A549 (cell line): ENCODE measurements around the gene STK33. TPM values are rescaled to one million over a fixed set of nuclear protein-coding genes. Genes with fewer than 3 reads are reported as not detected.
A peak's percentile ranks its signal among the peaks of the same experiment; 100 is the strongest.

Experiments
- ATAC-seq, 2 experiments: fragments of 200-7000 bp in 1 of 2; fragments of >200 bp in 1 of 2; cut with Nextera tagmentation in 1 of 2; cut with Tn5 transposase in 1 of 2; 3 replicates each; pipeline versions ENCODE4 v1.8.0 to v1.9.1; 2018 to 2020; ENCODE audit warnings: mild to moderate bottlenecking in 1 of 2, moderate library complexity in 1 of 2
- CTCF ChIA-PET: fragments of 300-600 bp; sonication (Branson Sonifier 250); formaldehyde crosslinking; extraction: SDS; loops from one replicate; lab custom pipeline; 2021; ENCODE audit warnings: antibody characterized with exemption, inconsistent platforms; lab: Yijun Ruan, JAX
- POLR2A ChIA-PET: fragments of 350-600 bp; formaldehyde crosslinking; extraction: SDS; loops from one replicate; lab custom pipeline; 2021; ENCODE audit warnings: antibody characterized with exemption, inconsistent platforms; lab: Yijun Ruan, JAX
- DNase-seq, 2 experiments: peaks; one replicate each; pipeline versions ENCODE4 v3.0.0 to v3.0.0-alpha.2; 2011 to 2016; ENCODE audit warnings: low read depth in 1 of 2, low spot score in 1 of 2
- FAIRE-seq: peaks from 2 replicates; lab custom pipeline; 2011; peaks lifted over from hg19 to GRCh38; lab: Jason Lieb, UNC
- H3K27ac ChIP-seq, 2 experiments: fragments of >200 bp; sonication (Bioruptor Twin); formaldehyde crosslinking; 3 replicates each; pipeline ENCODE4 v1.5.1; 2016 to 2017
- H3K4me1 ChIP-seq: fragments of >200 bp; sonication (Bioruptor Twin); formaldehyde crosslinking; 3 replicates; pipeline ENCODE4 v1.6.1; 2016
- H3K4me2 ChIP-seq: fragments of >200 bp; sonication (Bioruptor Twin); formaldehyde crosslinking; 3 replicates; pipeline ENCODE4 v1.6.1; 2016
- H3K4me3 ChIP-seq: fragments of >200 bp; sonication (Bioruptor Twin); formaldehyde crosslinking; 3 replicates; pipeline ENCODE4 v1.5.1; 2016
- H3K9me3 ChIP-seq: fragments of >200 bp; sonication (Bioruptor Twin); formaldehyde crosslinking; 3 replicates; pipeline ENCODE4 v1.6.1; 2016
- BCL3 ChIP-seq: fragments of >200 bp; sonication (Bioruptor Twin); formaldehyde crosslinking; IDR thresholded peaks from 3 replicates; pipeline ENCODE4 v1.6.1; 2016
- CEBPB ChIP-seq, 2 experiments: fragments of >200 bp in 1 of 2; sonication (Bioruptor Twin) in 1 of 2; formaldehyde crosslinking in 1 of 2; IDR thresholded peaks; 2 replicates each; pipeline ENCODE4 v1.6.1; 2012 to 2016
- CHD2 ChIP-seq: fragments of 150-350 bp; IDR thresholded peaks from 2 replicates; pipeline ENCODE4 v1.6.1; 2014; ENCODE audit warnings: low read length; ENCODE audit not compliant: partially characterized antibody
- EHMT2 ChIP-seq: fragments of 200-600 bp; sonication (generic); IDR thresholded peaks from 2 replicates; pipeline ENCODE4 v1.6.1; 2016; ENCODE audit warnings: antibody characterized with exemption, low read depth, mild to moderate bottlenecking, moderate library complexity
- EP300 ChIP-seq, 2 experiments: fragments of >200 bp; sonication (Bioruptor Twin); formaldehyde crosslinking; IDR thresholded peaks; 2 replicates in 1 of 2; 3 replicates in 1 of 2; pipeline ENCODE4 v1.6.1; 2016 to 2017
- HDAC2 ChIP-seq: fragments of 200-600 bp; sonication (generic); IDR thresholded peaks from 2 replicates; pipeline ENCODE4 v1.6.1; 2016
- HOXA7 ChIP-seq: fragments of 250-450 bp; sonication (Bioruptor Pico); IDR thresholded peaks from 2 replicates; pipeline ENCODE4 v1.5.0; 2020; ENCODE audit warnings: mild to moderate bottlenecking, moderate library complexity
- HOXB13 ChIP-seq: fragments of 250-450 bp; sonication (Bioruptor Pico); IDR thresholded peaks from 2 replicates; pipeline ENCODE4 v1.5.0; 2020; ENCODE audit warnings: low read depth, mild to moderate bottlenecking, moderate library complexity
- MAFK ChIP-seq: fragments of 450-650 bp; IDR thresholded peaks from 2 replicates; pipeline ENCODE4 v1.6.1; 2014; ENCODE audit not compliant: partially characterized antibody
- MYC ChIP-seq: IDR thresholded peaks from 2 replicates; pipeline ENCODE4 v1.6.1; 2012; ENCODE audit warnings: mild to moderate bottlenecking, inconsistent platforms, low read length, improper control_type of control experiment, borderline replicate concordance
- POLR2A ChIP-seq: IDR thresholded peaks from 2 replicates; pipeline ENCODE4 v1.6.1; 2012; ENCODE audit warnings: mild to moderate bottlenecking, low read length
- RAD21 ChIP-seq, 2 experiments: fragments of >200 bp in 1 of 2; sonication (Bioruptor Twin) in 1 of 2; formaldehyde crosslinking in 1 of 2; IDR thresholded peaks in 1 of 2; conservative IDR thresholded peaks in 1 of 2; 2 replicates in 1 of 2; 3 replicates in 1 of 2; pipeline ENCODE4 v1.6.1; 2012 to 2018; ENCODE audit warnings: inconsistent platforms in 1 of 2
- RARB ChIP-seq: fragments of 250-450 bp; sonication (Bioruptor Pico); IDR thresholded peaks from 2 replicates; pipeline ENCODE4 v1.8.0; 2021; ENCODE audit warnings: mild to moderate bottlenecking, moderate library complexity
- RCOR1 ChIP-seq: fragments of 150-350 bp; IDR thresholded peaks from 2 replicates; pipeline ENCODE4 v1.6.1; 2014; ENCODE audit warnings: antibody characterized with exemption, low read length, low read depth
- RFX5 ChIP-seq: fragments of 450-650 bp; IDR thresholded peaks from 2 replicates; pipeline ENCODE4 v1.7.1; 2014; ENCODE audit warnings: antibody characterized with exemption, mild to moderate bottlenecking, moderate library complexity
- SMC3 ChIP-seq: fragments of >200 bp; sonication (Bioruptor Twin); formaldehyde crosslinking; IDR thresholded peaks from 3 replicates; pipeline ENCODE4 v1.6.1; 2018; ENCODE audit warnings: inconsistent platforms
- ZC3H11A ChIP-seq: fragments of 450-650 bp; IDR thresholded peaks from 2 replicates; pipeline ENCODE4 v1.6.1; 2014; ENCODE audit warnings: antibody characterized with exemption, mild to moderate bottlenecking
- ZFP36 ChIP-seq: fragments of 450-650 bp; IDR thresholded peaks from 2 replicates; pipeline ENCODE4 v1.6.1; 2014; ENCODE audit warnings: borderline replicate concordance; ENCODE audit not compliant: partially characterized antibody
- ZSCAN20 ChIP-seq: fragments of 250-450 bp; sonication (Bioruptor Pico); IDR thresholded peaks from 2 replicates; pipeline ENCODE4 v1.8.0; 2022; ENCODE audit warnings: mild to moderate bottlenecking, moderate library complexity
- WGBS: methylation state at CpG from one replicate; pipeline ENCODE4 v1.1.6; 2017; ENCODE audit errors: missing lambda C conversion rate; 5-methylcytosine and 5-hydroxymethylcytosine counted together
- polyA plus RNA-seq, 4 experiments: library from polyadenylated mRNA; depleted of rRNA in 3 of 4; stranded (reverse); fragments of >200 nt; fragmentation: RNase III in 1 of 4; extraction: RNeasy Plus Mini Kit Qiagen cat#74134 plus additional on column Dnase treatment in 1 of 4; gene quantifications; 2 replicates in 3 of 4; 3 replicates in 1 of 4; pipeline ENCODE4 v1.2.3, GENCODE V29; 2011 to 2017
- TF ChIP-seq, protein P1 (sequence below): fragments of >200 bp; sonication (Bioruptor Twin); formaldehyde crosslinking; IDR thresholded peaks from 3 replicates; pipeline ENCODE4 v1.5.1; 2016
- TF ChIP-seq, protein P2 (sequence below): fragments of 450-650 bp; IDR thresholded peaks from 2 replicates; pipeline ENCODE4 v1.6.1; 2014; ENCODE audit warnings: antibody characterized with exemption
- TF ChIP-seq, protein P3 (sequence below): fragments of 150-350 bp; IDR thresholded peaks from 2 replicates; pipeline ENCODE4 v1.6.1; 2014; ENCODE audit warnings: low read depth, mild to moderate bottlenecking, low read length
- TF ChIP-seq, protein P4 (sequence below): IDR thresholded peaks from 2 replicates; pipeline ENCODE4 v1.6.1; 2012

The STK33 gene
- polyA plus RNA-seq, 2 of the 4 experiments (the other 2 are of a cell fraction): 5.2 to 5.8 TPM

DNA sequence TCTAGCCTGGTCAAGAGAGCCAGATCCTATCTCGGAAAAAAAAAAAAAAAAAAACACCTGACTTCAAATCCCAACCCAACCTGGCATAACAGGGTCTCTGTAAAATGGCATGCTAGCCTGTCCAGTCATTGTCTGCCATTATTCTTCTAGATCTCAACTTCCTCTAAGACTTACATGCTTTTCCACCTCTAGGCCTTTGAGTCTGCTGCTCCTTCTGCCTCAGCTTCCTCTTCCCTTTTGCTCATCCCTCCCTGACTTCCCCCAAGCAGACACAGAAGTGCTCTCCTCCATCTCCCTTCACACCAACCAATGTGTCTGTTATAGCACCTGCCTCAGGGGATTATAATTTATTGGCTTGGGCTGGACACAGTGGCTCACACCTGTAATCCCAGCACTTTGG is 7.8 kb downstream of the STK33 start:
- Histone ChIP-seq H3K9me3 (no peaks in the 10 kb centered on the region), H3K4me1 (0 out of 3 replicates have a peak, but pooled peaks cover 10% of the 10 kb centered on the region)
- no peak for DNase-seq
- TF ChIP-seq, protein P1, sequence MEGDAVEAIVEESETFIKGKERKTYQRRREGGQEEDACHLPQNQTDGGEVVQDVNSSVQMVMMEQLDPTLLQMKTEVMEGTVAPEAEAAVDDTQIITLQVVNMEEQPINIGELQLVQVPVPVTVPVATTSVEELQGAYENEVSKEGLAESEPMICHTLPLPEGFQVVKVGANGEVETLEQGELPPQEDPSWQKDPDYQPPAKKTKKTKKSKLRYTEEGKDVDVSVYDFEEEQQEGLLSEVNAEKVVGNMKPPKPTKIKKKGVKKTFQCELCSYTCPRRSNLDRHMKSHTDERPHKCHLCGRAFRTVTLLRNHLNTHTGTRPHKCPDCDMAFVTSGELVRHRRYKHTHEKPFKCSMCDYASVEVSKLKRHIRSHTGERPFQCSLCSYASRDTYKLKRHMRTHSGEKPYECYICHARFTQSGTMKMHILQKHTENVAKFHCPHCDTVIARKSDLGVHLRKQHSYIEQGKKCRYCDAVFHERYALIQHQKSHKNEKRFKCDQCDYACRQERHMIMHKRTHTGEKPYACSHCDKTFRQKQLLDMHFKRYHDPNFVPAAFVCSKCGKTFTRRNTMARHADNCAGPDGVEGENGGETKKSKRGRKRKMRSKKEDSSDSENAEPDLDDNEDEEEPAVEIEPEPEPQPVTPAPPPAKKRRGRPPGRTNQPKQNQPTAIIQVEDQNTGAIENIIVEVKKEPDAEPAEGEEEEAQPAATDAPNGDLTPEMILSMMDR: no peak
- TF ChIP-seq, protein P2, sequence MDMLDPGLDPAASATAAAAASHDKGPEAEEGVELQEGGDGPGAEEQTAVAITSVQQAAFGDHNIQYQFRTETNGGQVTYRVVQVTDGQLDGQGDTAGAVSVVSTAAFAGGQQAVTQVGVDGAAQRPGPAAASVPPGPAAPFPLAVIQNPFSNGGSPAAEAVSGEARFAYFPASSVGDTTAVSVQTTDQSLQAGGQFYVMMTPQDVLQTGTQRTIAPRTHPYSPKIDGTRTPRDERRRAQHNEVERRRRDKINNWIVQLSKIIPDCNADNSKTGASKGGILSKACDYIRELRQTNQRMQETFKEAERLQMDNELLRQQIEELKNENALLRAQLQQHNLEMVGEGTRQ: no peak
- TF ChIP-seq EP300 (IDR thresholded peaks at IDR 0.05): no peak
- no peak for TF ChIP-seq HOXB13 (CRISPR knock-in tag)
- TF ChIP-seq MYC: no peak
- TF ChIP-seq MAFK: no peak
- no peak for TF ChIP-seq POLR2A
- TF ChIP-seq HDAC2: no peak
- TF ChIP-seq RAD21 (conservative IDR thresholded peaks at IDR 0.05 in 1 of 2, IDR thresholded peaks at IDR 0.05 in 1 of 2): no peak
- no peak for TF ChIP-seq BCL3
- TF ChIP-seq EHMT2: no peak
- no peak for TF ChIP-seq RARB
- TF ChIP-seq, protein P3, sequence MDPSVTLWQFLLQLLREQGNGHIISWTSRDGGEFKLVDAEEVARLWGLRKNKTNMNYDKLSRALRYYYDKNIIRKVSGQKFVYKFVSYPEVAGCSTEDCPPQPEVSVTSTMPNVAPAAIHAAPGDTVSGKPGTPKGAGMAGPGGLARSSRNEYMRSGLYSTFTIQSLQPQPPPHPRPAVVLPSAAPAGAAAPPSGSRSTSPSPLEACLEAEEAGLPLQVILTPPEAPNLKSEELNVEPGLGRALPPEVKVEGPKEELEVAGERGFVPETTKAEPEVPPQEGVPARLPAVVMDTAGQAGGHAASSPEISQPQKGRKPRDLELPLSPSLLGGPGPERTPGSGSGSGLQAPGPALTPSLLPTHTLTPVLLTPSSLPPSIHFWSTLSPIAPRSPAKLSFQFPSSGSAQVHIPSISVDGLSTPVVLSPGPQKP: no peak
- no peak for TF ChIP-seq HOXA7 (CRISPR knock-in tag)
- TF ChIP-seq, all 56 proteins: peak for 0
- ATAC-seq (no peak), FAIRE-seq (no peak)
- ChIA-PET CTCF (interaction anchor here (0.6 to 1.1 kb wide), 2 partner anchors 322 to 373 kb away, joined by 3 to 4 read pairs; partner anchors contain the start of gene LMO1), POLR2A (no interaction called here)
- Histone ChIP-seq H3K4me2 (no peak overlapping the region), H3K27ac (no peak overlapping the region), H3K4me3 (no peak overlapping the region)
- WGBS: 62% methylated on average over 1 of the region's 1 CpG

DNA sequence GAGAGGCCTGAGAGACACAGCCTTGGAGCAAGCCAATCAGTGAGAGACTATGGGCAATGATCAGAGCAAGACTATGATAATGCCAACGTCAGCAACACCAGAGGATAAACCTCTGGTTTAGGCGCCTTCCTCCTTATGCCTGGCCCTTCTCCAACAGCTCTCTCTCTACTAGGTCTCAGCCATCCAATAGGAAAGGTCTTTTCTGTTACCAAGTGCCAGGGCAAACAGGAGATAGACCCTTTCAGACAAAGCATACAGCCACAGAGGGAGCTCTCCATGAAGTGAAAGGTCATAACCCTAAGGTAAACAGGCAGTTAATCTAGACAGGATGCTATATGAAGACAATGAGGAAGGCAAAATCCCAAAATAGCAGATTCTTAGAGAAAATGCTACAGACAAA is 9.5 kb downstream of the STK33 start:
- ChIA-PET POLR2A (interaction anchor here (0.6 kb wide), 3 partner anchors 97 to 354 kb away, joined by 3 to 4 read pairs (median 3); no protein-coding TSS in a partner anchor), CTCF (interaction anchor here (0.6 to 1.5 kb wide), 3 partner anchors 8 to 1986 kb away, joined by 4 to 6 read pairs (median 4); no protein-coding TSS in a partner anchor)
- no peaks in the 10 kb centered on the region for H3K9me3 ChIP-seq
- DNase-seq: peak in 1 of 2 experiments; percentile 50
- no peak overlapping the region for H3K4me3 ChIP-seq
- 0 out of 3 replicates have a peak overlapping the region, but pooled peaks have one; percentile 10 for H3K4me2 ChIP-seq
- no peak for FAIRE-seq
- ATAC-seq: peak; percentile 56 to 89; a peak in 5 of 6 replicates
- 0 out of 6 replicates have a peak overlapping the region, but pooled peaks of 1 of the 2 experiments have one; percentile 4 for H3K27ac ChIP-seq
- 58% methylated on average over 2 of the region's 2 CpGs for WGBS
- TF ChIP-seq MAFK: peak; percentile 85
- TF ChIP-seq RFX5: no peak
- H3K4me1 ChIP-seq: 0 out of 3 replicates have a peak, but pooled peaks cover 10% of the 10 kb centered on the region

DNA sequence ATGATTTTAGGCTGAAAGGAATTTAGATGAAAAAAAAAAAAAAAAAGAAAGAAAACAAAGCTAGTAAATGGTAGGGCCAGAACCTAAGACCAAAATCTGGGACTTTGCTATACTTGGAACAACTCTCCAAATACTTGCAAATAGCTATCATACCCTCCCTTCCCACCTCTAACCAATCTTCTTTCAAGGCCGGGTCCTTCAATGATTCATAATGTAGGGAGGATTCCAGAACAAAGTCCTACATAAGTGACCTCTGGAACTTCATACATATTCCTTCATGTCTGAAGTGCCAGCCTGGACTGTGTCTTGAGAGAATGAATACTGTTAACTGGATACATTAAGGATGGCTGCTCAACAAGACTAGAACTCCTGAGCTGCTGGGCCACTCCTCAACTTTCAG is 9.9 kb downstream of the STK33 start:
- H3K4me1 ChIP-seq: 0 out of 3 replicates have a peak, but pooled peaks cover 10% of the 10 kb centered on the region
- DNase-seq: no peak
- 0 out of 6 replicates have a peak overlapping the region, but pooled peaks of 1 of the 2 experiments have one; percentile 4 for H3K27ac ChIP-seq
- no peak for FAIRE-seq
- H3K4me2 ChIP-seq: 0 out of 3 replicates have a peak overlapping the region, but pooled peaks have one; percentile 10
- no peak for TF ChIP-seq ZFP36
- no peak for TF ChIP-seq SMC3
- TF ChIP-seq, protein P3: no peak
- no peak for TF ChIP-seq CHD2
- TF ChIP-seq ZC3H11A: no peak
- TF ChIP-seq RCOR1: no peak
- no peak for TF ChIP-seq BCL3
- TF ChIP-seq ZSCAN20 (CRISPR knock-in tag): no peak
- no peak for TF ChIP-seq CEBPB (IDR thresholded peaks at IDR 0.05)
- TF ChIP-seq HDAC2: no peak
- TF ChIP-seq, protein P4, sequence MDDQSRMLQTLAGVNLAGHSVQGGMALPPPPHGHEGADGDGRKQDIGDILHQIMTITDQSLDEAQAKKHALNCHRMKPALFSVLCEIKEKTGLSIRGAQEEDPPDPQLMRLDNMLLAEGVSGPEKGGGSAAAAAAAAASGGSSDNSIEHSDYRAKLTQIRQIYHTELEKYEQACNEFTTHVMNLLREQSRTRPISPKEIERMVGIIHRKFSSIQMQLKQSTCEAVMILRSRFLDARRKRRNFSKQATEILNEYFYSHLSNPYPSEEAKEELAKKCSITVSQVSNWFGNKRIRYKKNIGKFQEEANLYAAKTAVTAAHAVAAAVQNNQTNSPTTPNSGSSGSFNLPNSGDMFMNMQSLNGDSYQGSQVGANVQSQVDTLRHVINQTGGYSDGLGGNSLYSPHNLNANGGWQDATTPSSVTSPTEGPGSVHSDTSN: no peak
- TF ChIP-seq, all 56 proteins: peak for 0
- H3K4me3 ChIP-seq: no peak overlapping the region
- ATAC-seq: no peak; a peak in 2 of 6 replicates
- ChIA-PET CTCF (interaction anchor here (0.6 to 1.5 kb wide), 4 partner anchors 9 to 1986 kb away, joined by 3 to 6 read pairs (median 4); no protein-coding TSS in a partner anchor), POLR2A (interaction anchor here (0.6 kb wide), 3 partner anchors 98 to 354 kb away, joined by 3 to 4 read pairs (median 3); no protein-coding TSS in a partner anchor)
- no peaks in the 10 kb centered on the region for H3K9me3 ChIP-seq
- WGBS: 27% methylated on average over 1 of the region's 1 CpG
